Measurements from ENCODE around the gene NR2C2.

Gene NR2C2

DNA sequence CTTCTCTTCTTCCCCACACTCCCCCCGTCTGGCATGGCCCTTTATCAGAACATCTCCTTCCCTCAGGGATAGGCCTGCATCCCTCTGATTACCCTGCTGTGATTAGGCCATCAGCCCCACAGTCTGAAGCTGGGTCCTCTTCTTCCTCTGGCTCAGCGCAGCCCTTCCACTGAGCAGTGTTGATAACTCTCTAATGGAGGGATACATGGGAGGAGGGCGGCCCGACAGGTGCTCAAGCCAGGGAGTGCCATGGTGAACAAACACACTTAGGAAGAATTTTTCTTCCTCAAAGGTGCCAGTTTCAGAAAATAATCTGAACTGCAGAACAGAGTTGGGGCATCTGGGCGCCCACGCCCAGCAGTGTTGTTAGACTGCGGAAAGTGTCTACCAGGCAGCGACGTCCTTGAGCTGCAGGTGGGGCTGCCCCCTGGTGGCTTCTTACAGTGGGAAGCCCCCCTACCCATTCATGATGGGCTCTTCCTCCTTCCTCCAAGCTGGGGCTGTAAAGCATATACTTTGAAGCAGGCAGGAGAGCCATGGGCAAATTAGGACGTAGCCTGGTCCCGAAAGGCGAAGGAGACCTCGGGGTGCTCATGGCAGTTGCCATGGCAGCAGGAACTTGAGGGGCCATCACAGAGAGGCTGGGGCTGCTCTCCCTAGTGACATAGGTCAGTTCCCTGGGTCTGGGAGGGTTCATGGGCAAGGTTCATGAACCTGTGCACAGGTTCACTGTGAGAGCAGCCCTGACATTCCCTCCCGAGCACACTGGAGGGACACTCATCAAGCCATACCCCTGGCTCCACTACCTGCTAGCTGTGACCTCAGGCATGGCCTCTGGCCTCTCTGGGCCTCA lies 33.2 kb upstream of the NR2C2 start:
- Histone ChIP-seq H3K9ac (ENCODE audit: low read length) (no peak overlapping the region), H4K91ac (ENCODE audit: low read depth, low read length) (peak overlapping the region; percentile 60), H3K23ac (ENCODE audit: low read length) (no peak overlapping the region), H3K4me1 (ENCODE audit: control insufficient read depth in 1 of 2, insufficient read depth in 2 of 2, low read length in 2 of 2) (peaks cover 16 to 25% of the 10 kb centered on the region in 2 experiments), H4K8ac (ENCODE audit: low read depth, low read length) (no peak overlapping the region), H3K14ac (ENCODE audit: low read length) (peak overlapping the region; percentile 9), H4K12ac (ENCODE audit: low read depth, low read length) (no peak overlapping the region), H3K4me3 (ENCODE audit: low read depth, low read length) (no peak overlapping the region), H2BK5ac (ENCODE audit: low read depth, low read length, poor library complexity) (peak overlapping the region; percentile 12), H3K79me1 (ENCODE audit: low read length) (peaks cover 3% of the 10 kb centered on the region), H2AK5ac (ENCODE audit: low read length) (no peak overlapping the region), H2BK120ac (ENCODE audit: insufficient read depth, low read length, poor library complexity) (no peak overlapping the region), H3K27ac (ENCODE audit: low read depth, low read length) (peak overlapping the region; percentile 18), H2AFZ (ENCODE audit: insufficient read depth, low read length, poor library complexity) (no peak overlapping the region), H3K9me3 (ENCODE audit: insufficient read depth, low read depth, low read length) (no peaks in the 10 kb centered on the region), H3K27me3 (ENCODE audit: insufficient read depth, low read length) (no peaks in the 10 kb centered on the region), H3K79me2 (ENCODE audit: control insufficient read depth, insufficient read depth, low read length, poor library complexity) (no peaks in the 10 kb centered on the region), H2BK12ac (ENCODE audit: low read length) (no peak overlapping the region), H3K18ac (ENCODE audit: low read length) (peak overlapping the region; percentile 28), H3K4ac (ENCODE audit: low read depth, low read length) (no peak overlapping the region), H3K4me2 (ENCODE audit: low read length) (no peak overlapping the region), H3K36me3 (ENCODE audit: control insufficient read depth in 1 of 2, insufficient read depth in 2 of 2, low read length in 2 of 2) (no peaks in the 10 kb centered on the region)
- no CpG with 5 or more reads among the region's 14 CpGs for WGBS (ENCODE audit: extremely low coverage, insufficient coverage, insufficient read length)
- no peak for DNase-seq

- Histone ChIP-seq H3K9ac (ENCODE audit: low read length) (no peak overlapping the region), H3K27me3 (ENCODE audit: insufficient read depth, low read length) (no peaks in the 10 kb centered on the region), H4K12ac (ENCODE audit: low read depth, low read length) (no peak overlapping the region), H2BK12ac (ENCODE audit: low read length) (no peak overlapping the region), H3K79me1 (ENCODE audit: low read length) (peaks cover 3% of the 10 kb centered on the region), H3K23ac (ENCODE audit: low read length) (no peak overlapping the region), H3K18ac (ENCODE audit: low read length) (no peak overlapping the region), H3K36me3 (ENCODE audit: control insufficient read depth in 1 of 2, insufficient read depth in 2 of 2, low read length in 2 of 2) (peaks cover 0 to 2% of the 10 kb centered on the region in 2 experiments), H2BK5ac (ENCODE audit: low read depth, low read length, poor library complexity) (no peak overlapping the region), H3K9me3 (ENCODE audit: insufficient read depth, low read depth, low read length) (no peaks in the 10 kb centered on the region), H3K4me1 (ENCODE audit: control insufficient read depth in 1 of 2, insufficient read depth in 2 of 2, low read length in 2 of 2) (peaks cover 16 to 25% of the 10 kb centered on the region in 2 experiments), H3K4ac (ENCODE audit: low read depth, low read length) (no peak overlapping the region), H3K4me3 (ENCODE audit: low read depth, low read length) (no peak overlapping the region), H2BK120ac (ENCODE audit: insufficient read depth, low read length, poor library complexity) (no peak overlapping the region), H4K91ac (ENCODE audit: low read depth, low read length) (peak overlapping the region; percentile 60), H3K27ac (ENCODE audit: low read depth, low read length) (peak overlapping the region; percentile 18), H3K14ac (ENCODE audit: low read length) (no peak overlapping the region), H3K4me2 (ENCODE audit: low read length) (no peak overlapping the region), H3K79me2 (ENCODE audit: control insufficient read depth, insufficient read depth, low read length, poor library complexity) (no peaks in the 10 kb centered on the region), H2AK5ac (ENCODE audit: low read length) (no peak overlapping the region), H4K8ac (ENCODE audit: low read depth, low read length) (no peak overlapping the region), H2AFZ (ENCODE audit: insufficient read depth, low read length, poor library complexity) (no peak overlapping the region)
- DNase-seq: no peak
- no CpG with 5 or more reads among the region's 6 CpGs for WGBS (ENCODE audit: extremely low coverage, insufficient coverage, insufficient read length)
Observed at GRCh38 chr3:14914779-14915117, 32.6 kb upstream of the NR2C2 start.

DNA sequence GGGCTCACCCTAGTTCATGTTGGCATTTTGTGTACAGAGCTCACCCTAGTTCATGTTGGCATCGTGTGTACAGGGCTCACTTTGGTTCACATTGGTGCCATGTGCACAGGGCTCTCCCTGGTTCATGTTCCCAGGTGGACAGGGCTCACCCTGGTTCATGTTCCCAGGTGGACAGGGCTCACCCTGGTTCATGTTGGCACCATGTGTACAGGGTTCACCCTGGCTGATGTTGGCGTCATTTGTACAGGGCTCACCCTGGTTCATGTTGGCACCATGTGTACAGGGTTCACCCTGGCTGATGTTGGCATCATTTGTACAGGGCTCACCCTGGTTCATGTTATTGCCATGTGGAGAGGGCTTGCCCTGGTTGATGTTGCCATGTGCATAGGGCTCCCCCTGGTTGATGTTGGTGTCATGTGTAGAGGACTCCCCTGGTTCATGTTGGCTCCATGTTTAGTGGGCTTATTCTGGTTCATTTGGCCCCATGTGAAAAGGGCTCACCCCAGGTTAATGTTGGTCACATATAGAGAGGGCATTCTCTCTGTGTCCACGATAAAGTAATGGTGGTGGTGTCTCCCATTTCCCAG lies 31.7 kb upstream of the NR2C2 start:
- Histone ChIP-seq H3K27ac (ENCODE audit: low read depth, low read length) (no peak overlapping the region), H3K4me2 (ENCODE audit: low read length) (no peak overlapping the region), H2AK5ac (ENCODE audit: low read length) (no peak overlapping the region), H3K79me2 (ENCODE audit: control insufficient read depth, insufficient read depth, low read length, poor library complexity) (no peaks in the 10 kb centered on the region), H2BK5ac (ENCODE audit: low read depth, low read length, poor library complexity) (no peak overlapping the region), H3K27me3 (ENCODE audit: insufficient read depth, low read length) (no peaks in the 10 kb centered on the region), H3K36me3 (ENCODE audit: control insufficient read depth in 1 of 2, insufficient read depth in 2 of 2, low read length in 2 of 2) (peaks cover 0 to 2% of the 10 kb centered on the region in 2 experiments), H3K9ac (ENCODE audit: low read length) (no peak overlapping the region), H3K23ac (ENCODE audit: low read length) (no peak overlapping the region), H3K18ac (ENCODE audit: low read length) (no peak overlapping the region), H4K12ac (ENCODE audit: low read depth, low read length) (no peak overlapping the region), H3K9me3 (ENCODE audit: insufficient read depth, low read depth, low read length) (no peaks in the 10 kb centered on the region), H2AFZ (ENCODE audit: insufficient read depth, low read length, poor library complexity) (no peak overlapping the region), H3K79me1 (ENCODE audit: low read length) (peaks cover 3% of the 10 kb centered on the region), H4K8ac (ENCODE audit: low read depth, low read length) (no peak overlapping the region), H3K4me1 (ENCODE audit: control insufficient read depth in 1 of 2, insufficient read depth in 2 of 2, low read length in 2 of 2) (peaks cover 16 to 25% of the 10 kb centered on the region in 2 experiments), H3K4ac (ENCODE audit: low read depth, low read length) (no peak overlapping the region), H2BK120ac (ENCODE audit: insufficient read depth, low read length, poor library complexity) (no peak overlapping the region), H3K14ac (ENCODE audit: low read length) (no peak overlapping the region), H3K4me3 (ENCODE audit: low read depth, low read length) (no peak overlapping the region), H4K91ac (ENCODE audit: low read depth, low read length) (no peak overlapping the region), H2BK12ac (ENCODE audit: low read length) (no peak overlapping the region)
- DNase-seq: no peak
- WGBS (ENCODE audit: extremely low coverage, insufficient coverage, insufficient read length): no CpG with 5 or more reads among the region's 3 CpGs

DNA sequence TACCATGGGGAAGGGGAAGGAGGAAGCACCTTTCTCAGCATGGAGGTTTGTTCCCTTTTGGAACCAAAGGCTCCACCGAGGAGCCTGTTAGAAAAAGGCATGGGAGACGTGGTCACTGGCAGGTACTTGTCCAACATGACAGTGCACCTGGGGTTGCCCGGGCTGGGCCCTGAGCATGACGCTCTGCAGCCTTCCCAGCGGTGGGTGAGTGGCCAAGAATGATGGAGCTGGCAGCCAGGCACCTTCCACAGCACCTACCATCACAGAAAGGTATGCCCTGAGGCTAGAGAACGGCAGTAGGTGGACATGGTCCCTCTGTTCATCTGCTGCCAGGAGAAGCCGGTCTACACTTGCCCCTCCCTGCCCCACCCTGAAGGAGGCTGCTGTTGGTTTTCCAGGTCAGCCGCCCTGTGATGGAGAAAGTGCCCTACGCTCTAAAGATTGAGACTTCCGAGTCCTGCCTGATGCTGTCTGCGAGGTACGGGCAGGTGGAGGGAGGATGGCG lies 29.0 kb upstream of the NR2C2 start:
- H2AFZ ChIP-seq (ENCODE audit: insufficient read depth, low read length, poor library complexity): no peak overlapping the region
- H2AK5ac ChIP-seq (ENCODE audit: low read length): no peak overlapping the region
- no peak overlapping the region for H2BK5ac ChIP-seq (ENCODE audit: low read depth, low read length, poor library complexity)
- no peak overlapping the region for H4K12ac ChIP-seq (ENCODE audit: low read depth, low read length)
- no peaks in the 10 kb centered on the region for H3K79me2 ChIP-seq (ENCODE audit: control insufficient read depth, insufficient read depth, low read length, poor library complexity)
- H3K27ac ChIP-seq (ENCODE audit: low read depth, low read length): no peak overlapping the region
- peaks cover 13 to 22% of the 10 kb centered on the region in 2 experiments for H3K4me1 ChIP-seq (ENCODE audit: control insufficient read depth in 1 of 2, insufficient read depth in 2 of 2, low read length in 2 of 2)
- no peak overlapping the region for H3K23ac ChIP-seq (ENCODE audit: low read length)
- H3K27me3 ChIP-seq (ENCODE audit: insufficient read depth, low read length): no peaks in the 10 kb centered on the region
- no peak overlapping the region for H3K4me2 ChIP-seq (ENCODE audit: low read length)
- no peak overlapping the region for H2BK12ac ChIP-seq (ENCODE audit: low read length)
- no CpG with 5 or more reads among the region's 13 CpGs for WGBS (ENCODE audit: extremely low coverage, insufficient coverage, insufficient read length)
- no peak overlapping the region for H3K4me3 ChIP-seq (ENCODE audit: low read depth, low read length)
- no peak overlapping the region for H4K91ac ChIP-seq (ENCODE audit: low read depth, low read length)
- H3K18ac ChIP-seq (ENCODE audit: low read length): no peak overlapping the region
- peaks cover 3% of the 10 kb centered on the region for H3K79me1 ChIP-seq (ENCODE audit: low read length)
- no peak overlapping the region for H3K9ac ChIP-seq (ENCODE audit: low read length)
- H3K14ac ChIP-seq (ENCODE audit: low read length): no peak overlapping the region
- no peak overlapping the region for H2BK120ac ChIP-seq (ENCODE audit: insufficient read depth, low read length, poor library complexity)
- DNase-seq: no peak
- peaks cover 0 to 11% of the 10 kb centered on the region in 2 experiments for H3K36me3 ChIP-seq (ENCODE audit: control insufficient read depth in 1 of 2, insufficient read depth in 2 of 2, low read length in 2 of 2)
- H4K8ac ChIP-seq (ENCODE audit: low read depth, low read length): no peak overlapping the region
- no peak overlapping the region for H3K4ac ChIP-seq (ENCODE audit: low read depth, low read length)
- H3K9me3 ChIP-seq (ENCODE audit: insufficient read depth, low read depth, low read length): no peaks in the 10 kb centered on the region

All from trophoblast cell (in vitro differentiated cells and primary cell).